Spinal cord (tissue), 10 donors: ENCODE measurements around the gene STAT4. TPM values are rescaled to one million over a fixed set of nuclear protein-coding genes. Genes with fewer than 3 reads are reported as not detected.

Source experiments
- DNase-seq, 6 donors: peaks; one replicate each; pipeline versions ENCODE4 v3.0.0 to v3.0.0-alpha.2; 2013 to 2015; ENCODE audit warnings: low spot score in 6 of 6, low read depth in 4 of 6
- H3K27ac ChIP-seq: one replicate; pipeline ENCODE4 v1.5.1; 2013; ENCODE audit warnings: low read depth, low read length, control low read depth
- H3K27me3 ChIP-seq: one replicate; pipeline ENCODE4 v1.6.1; 2013; ENCODE audit warnings: low read length; ENCODE audit not compliant: control insufficient read depth, insufficient read depth
- H3K36me3 ChIP-seq: one replicate; pipeline ENCODE4 v1.6.1; 2013; ENCODE audit warnings: low read length; ENCODE audit not compliant: control insufficient read depth, insufficient read depth
- H3K4me1 ChIP-seq: one replicate; pipeline ENCODE4 v1.6.1; 2013; ENCODE audit warnings: low read length; ENCODE audit not compliant: control insufficient read depth, insufficient read depth
- H3K4me3 ChIP-seq: one replicate; pipeline ENCODE4 v1.5.1; 2013; ENCODE audit warnings: low read depth, low read length, control low read depth
- H3K9me3 ChIP-seq: one replicate; pipeline ENCODE4 v1.6.1; 2013; ENCODE audit warnings: low read length; ENCODE audit not compliant: control insufficient read depth, insufficient read depth
- WGBS: methylation state at CpG from one replicate; pipeline ENCODE4 v1.1.5; 2013; ENCODE audit warnings: missing lambda C conversion rate; ENCODE audit not compliant: insufficient coverage; 5-methylcytosine and 5-hydroxymethylcytosine counted together
- polyA plus RNA-seq, 2 donors: library from polyadenylated mRNA; unstranded; fragments of 120-200 nt; gene quantifications; one replicate each; pipeline ENCODE4 v1.2.1, GENCODE V29; 2013; ENCODE audit not compliant: insufficient read length in 2 of 2
- total RNA-seq, 2 donors: library from RNA; depleted of rRNA in 1 of 2; stranded (reverse); fragments of 120-200 nt in 1 of 2; fragments of >200 nt in 1 of 2; gene quantifications; one replicate each; pipeline versions ENCODE4 v1.2.3 to v1.2.4, GENCODE V29; 2013 to 2014
- donor health status: healthy.

STAT4 gene
- total and polyA plus RNA-seq, 4 donors, result 2.5 to 8.9 (median 7.4) TPM

- no peak overlapping the region for H3K27ac ChIP-seq
- no peaks in the 10 kb centered on the region for H3K9me3 ChIP-seq
- WGBS, result no CpG with 5 or more reads among the region's 1 CpG
- H3K4me3 ChIP-seq, result no peak overlapping the region
- H3K4me1 ChIP-seq, result no peaks in the 10 kb centered on the region
- H3K27me3 ChIP-seq, result no peaks in the 10 kb centered on the region
- no peak for DNase-seq
- H3K36me3 ChIP-seq, result no peaks in the 10 kb centered on the region
Measured at GRCh38 chr2:191070276-191070675, 80.5 kb downstream of the STAT4 start.

- WGBS, result no CpG with 5 or more reads among the region's 3 CpGs
- DNase-seq, result no peak
Measured at GRCh38 chr2:191069606-191070005, 81.2 kb downstream of the STAT4 start.

GRCh38 chr2:191066919-191067233 is 83.9 kb downstream of the STAT4 start:
- Histone ChIP-seq H3K4me1 (no peaks in the 10 kb centered on the region), H3K9me3 (no peaks in the 10 kb centered on the region)

More at GRCh38 chr2:191069606-191070005, 81.2 kb downstream of the STAT4 start:
- no peak overlapping the region for H3K27ac ChIP-seq
- H3K27me3 ChIP-seq, result no peaks in the 10 kb centered on the region
- H3K36me3 ChIP-seq, result no peaks in the 10 kb centered on the region
- no peaks in the 10 kb centered on the region for H3K9me3 ChIP-seq
- no peaks in the 10 kb centered on the region for H3K4me1 ChIP-seq
- no peak overlapping the region for H3K4me3 ChIP-seq

GRCh38 chr2:191066197-191066918 is 84.4 kb downstream of the STAT4 start:
- Histone ChIP-seq H3K27me3 (no peaks in the 10 kb centered on the region), H3K4me1 (no peaks in the 10 kb centered on the region), H3K4me3 (no peak overlapping the region), H3K9me3 (no peaks in the 10 kb centered on the region), H3K27ac (no peak overlapping the region), H3K36me3 (no peaks in the 10 kb centered on the region)
- DNase-seq, result no peak
- 100% methylated on average over 1 of the region's 4 CpGs for WGBS

More at GRCh38 chr2:191066919-191067233, 83.9 kb downstream of the STAT4 start:
- no peaks in the 10 kb centered on the region for H3K27me3 ChIP-seq
- no peak for DNase-seq
- no peaks in the 10 kb centered on the region for H3K36me3 ChIP-seq
- no peak overlapping the region for H3K27ac ChIP-seq
- no peak overlapping the region for H3K4me3 ChIP-seq
- WGBS, result no CpG with 5 or more reads among the region's 3 CpGs

- Histone ChIP-seq H3K4me1 (no peaks in the 10 kb centered on the region), H3K27ac (no peak overlapping the region), H3K36me3 (no peaks in the 10 kb centered on the region), H3K4me3 (no peak overlapping the region), H3K9me3 (no peaks in the 10 kb centered on the region), H3K27me3 (no peaks in the 10 kb centered on the region)
- DNase-seq, result no peak
- no CpG with 5 or more reads among the region's 2 CpGs for WGBS
Measured at GRCh38 chr2:191065785-191066184, 85.0 kb downstream of the STAT4 start.

DNA sequence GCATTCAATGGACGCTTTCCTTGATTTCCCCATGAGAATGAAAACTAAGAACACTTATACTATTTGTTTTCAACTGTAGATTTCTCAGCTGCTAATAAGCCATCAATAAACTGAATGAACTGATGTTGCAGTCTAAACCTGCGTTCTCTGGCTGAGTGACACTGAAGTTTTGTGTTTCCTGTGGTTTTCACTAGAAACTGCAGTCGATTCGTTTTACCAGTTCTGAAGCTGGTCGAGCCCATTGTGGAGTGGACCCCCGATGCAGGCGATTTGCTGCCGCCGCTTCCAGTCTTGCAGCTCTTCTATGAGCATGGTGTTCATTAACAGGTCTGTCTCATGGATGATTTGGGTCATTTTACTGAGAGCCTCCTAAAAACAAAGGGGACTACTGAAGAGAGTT is 86.2 kb downstream of the STAT4 start:
- Histone ChIP-seq H3K36me3 (no peaks in the 10 kb centered on the region), H3K9me3 (no peaks in the 10 kb centered on the region), H3K4me1 (no peaks in the 10 kb centered on the region), H3K27ac (no peak overlapping the region), H3K4me3 (no peak overlapping the region), H3K27me3 (no peaks in the 10 kb centered on the region)
- no peak for DNase-seq
- 75% methylated on average over 8 of the region's 9 CpGs for WGBS

- Histone ChIP-seq H3K27me3 (no peaks in the 10 kb centered on the region), H3K9me3 (no peaks in the 10 kb centered on the region), H3K4me3 (no peak overlapping the region), H3K36me3 (no peaks in the 10 kb centered on the region), H3K4me1 (no peaks in the 10 kb centered on the region), H3K27ac (no peak overlapping the region)
- DNase-seq, result no peak
- WGBS, result no CpG with 5 or more reads among the region's 1 CpG
Measured at GRCh38 chr2:191063584-191063983, 87.2 kb downstream of the STAT4 start.

GRCh38 chr2:191061381-191061980 is 89.3 kb downstream of the STAT4 start:
- no peak for DNase-seq
- Histone ChIP-seq H3K4me1 (no peaks in the 10 kb centered on the region), H3K27ac (no peak overlapping the region), H3K4me3 (no peak overlapping the region), H3K36me3 (no peaks in the 10 kb centered on the region), H3K27me3 (no peaks in the 10 kb centered on the region), H3K9me3 (no peaks in the 10 kb centered on the region)
- no CpG with 5 or more reads among the region's 4 CpGs for WGBS

DNA sequence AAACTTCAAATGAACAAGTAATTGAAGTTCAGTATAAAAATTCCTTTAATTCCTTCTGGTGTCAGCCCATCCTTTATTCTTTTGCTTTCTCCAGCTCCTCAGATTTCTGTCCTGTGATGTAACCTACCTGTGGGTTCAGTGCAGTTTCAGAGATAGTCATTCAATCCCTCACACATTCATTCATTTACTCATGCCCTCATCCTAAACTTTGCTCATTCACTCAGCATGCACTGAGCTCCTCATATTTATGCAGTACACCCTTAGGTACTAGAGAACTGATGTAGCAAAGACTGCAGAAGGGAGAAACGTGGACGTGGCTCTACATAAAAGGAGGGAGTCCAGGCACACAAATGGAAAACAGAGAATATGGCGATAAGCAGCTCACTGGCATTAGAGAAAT is 91.5 kb downstream of the STAT4 start:
- H3K9me3 ChIP-seq, result no peaks in the 10 kb centered on the region
- no peak overlapping the region for H3K4me3 ChIP-seq
- H3K36me3 ChIP-seq, result no peaks in the 10 kb centered on the region
- H3K27me3 ChIP-seq, result no peaks in the 10 kb centered on the region
- 92% methylated on average over 3 of the region's 3 CpGs for WGBS
- DNase-seq, result no peak
- no peak overlapping the region for H3K27ac ChIP-seq
- no peaks in the 10 kb centered on the region for H3K4me1 ChIP-seq

DNA sequence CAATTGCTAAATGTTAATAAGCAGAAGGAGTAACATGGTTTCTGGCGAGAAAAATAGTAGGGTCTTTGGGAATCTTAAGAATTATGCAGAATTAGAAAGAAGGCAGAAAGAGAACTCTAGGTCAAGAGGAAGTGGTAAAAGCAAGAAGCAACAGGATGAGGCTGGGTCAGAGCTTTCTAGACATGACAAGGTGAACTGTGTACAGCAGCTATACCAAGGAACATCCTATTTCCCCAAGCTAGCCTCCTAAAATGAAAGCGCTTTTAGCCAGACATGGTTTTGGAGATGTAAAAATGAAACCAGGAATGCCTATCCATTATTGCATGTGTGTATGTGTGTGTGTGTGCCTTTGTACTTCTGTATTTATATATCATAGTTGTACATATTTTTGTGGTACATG is 94.6 kb downstream of the STAT4 start:
- no peak for DNase-seq
- 86% methylated on average over 1 of the region's 2 CpGs for WGBS
- Histone ChIP-seq H3K4me1 (no peaks in the 10 kb centered on the region), H3K27me3 (no peaks in the 10 kb centered on the region), H3K27ac (no peak overlapping the region), H3K9me3 (no peaks in the 10 kb centered on the region), H3K4me3 (no peak overlapping the region), H3K36me3 (no peaks in the 10 kb centered on the region)
